RKO (cell line): ENCODE data around the gene GZMM.

Source experiments
- DNase-seq: peaks from one replicate; pipeline ENCODE4 v3.0.0-alpha.2; 2016; ENCODE audit warnings: low spot score

The GZMM gene

DNA sequence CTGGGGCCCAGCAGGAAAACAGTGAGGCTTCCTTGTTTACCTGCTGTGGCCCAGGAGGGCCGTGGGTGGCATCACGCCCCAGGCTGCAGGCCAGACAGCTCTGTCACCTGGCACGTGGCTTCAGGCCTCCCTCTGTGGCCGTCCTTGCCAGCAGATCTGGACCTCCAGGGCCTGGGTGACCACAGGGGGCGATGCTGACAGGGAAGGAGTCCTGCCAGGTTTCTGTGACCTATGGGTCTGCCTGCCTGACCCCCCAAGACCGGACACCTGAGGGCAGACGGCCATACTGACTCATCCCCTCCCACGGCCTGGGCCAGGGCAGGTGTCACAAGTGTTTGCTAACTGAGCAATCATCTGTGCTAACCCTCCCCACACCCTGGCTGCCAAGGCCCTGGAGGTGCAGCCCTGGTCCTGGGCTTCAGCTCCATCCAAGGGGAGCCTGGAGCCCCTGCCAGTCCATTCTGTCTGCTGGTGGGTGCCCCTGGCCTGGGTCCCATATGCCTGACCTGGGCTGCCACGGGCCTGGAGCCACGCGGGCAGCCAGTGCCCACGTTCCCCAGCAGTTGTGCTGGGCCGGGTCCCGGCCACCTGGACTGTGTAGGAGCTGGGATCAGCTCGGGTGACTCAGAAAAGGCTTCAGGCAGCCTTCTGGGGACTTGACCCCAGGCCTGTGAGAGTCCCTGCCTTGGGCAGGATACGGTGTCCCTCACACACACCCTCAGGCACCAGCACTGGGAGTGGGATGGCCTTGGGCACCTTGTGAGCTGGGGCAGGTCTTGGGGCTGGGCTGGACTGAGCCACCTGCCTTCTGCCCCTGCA lies 8.6 kb upstream of the GZMM start:
- DNase-seq, result peak; percentile 21

DNA sequence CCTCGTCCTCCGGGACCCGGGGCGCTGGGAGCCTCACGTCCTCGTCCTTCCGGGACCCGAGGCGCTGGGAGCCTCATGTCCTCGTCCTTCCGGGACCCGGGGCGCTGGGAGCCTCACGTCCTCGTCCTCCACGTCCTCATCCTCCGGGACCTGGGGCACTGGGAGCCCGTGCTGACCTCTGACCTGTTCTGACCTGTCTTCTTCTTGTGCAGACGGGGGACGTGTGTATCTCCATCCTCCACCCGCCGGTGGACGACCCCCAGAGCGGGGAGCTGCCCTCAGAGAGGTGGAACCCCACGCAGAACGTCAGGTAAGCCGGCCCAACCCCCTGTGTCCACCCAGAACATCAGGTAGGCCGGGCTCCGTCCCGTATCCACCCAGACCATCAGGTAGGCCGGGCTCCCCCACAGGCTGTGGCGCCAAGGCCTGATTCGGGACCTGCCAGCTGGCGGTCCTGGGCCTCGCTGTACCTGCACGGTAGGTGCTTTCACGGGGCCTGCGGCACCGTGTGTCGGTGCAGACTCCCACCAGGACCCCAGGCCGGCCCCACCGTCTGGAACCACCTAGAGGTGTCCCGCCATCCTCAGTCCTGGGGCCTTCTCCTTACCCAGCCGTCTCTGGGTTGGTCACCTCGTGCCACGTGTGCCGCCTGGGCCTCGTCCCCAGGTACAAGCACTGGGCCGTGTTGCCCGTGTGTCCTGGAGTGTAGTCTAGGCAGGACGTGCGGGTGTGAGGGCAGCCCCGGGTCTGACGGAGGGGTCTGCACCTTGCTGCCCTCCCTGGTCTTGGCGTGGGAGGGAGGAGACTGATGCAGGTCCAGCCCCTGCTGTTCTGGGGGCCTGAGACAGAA lies 7.6 kb upstream of the GZMM start:
- DNase-seq, result no peak

- no peak for DNase-seq
Measured at GRCh38 chr19:536881-537404, 6.9 kb upstream of the GZMM start.

DNA sequence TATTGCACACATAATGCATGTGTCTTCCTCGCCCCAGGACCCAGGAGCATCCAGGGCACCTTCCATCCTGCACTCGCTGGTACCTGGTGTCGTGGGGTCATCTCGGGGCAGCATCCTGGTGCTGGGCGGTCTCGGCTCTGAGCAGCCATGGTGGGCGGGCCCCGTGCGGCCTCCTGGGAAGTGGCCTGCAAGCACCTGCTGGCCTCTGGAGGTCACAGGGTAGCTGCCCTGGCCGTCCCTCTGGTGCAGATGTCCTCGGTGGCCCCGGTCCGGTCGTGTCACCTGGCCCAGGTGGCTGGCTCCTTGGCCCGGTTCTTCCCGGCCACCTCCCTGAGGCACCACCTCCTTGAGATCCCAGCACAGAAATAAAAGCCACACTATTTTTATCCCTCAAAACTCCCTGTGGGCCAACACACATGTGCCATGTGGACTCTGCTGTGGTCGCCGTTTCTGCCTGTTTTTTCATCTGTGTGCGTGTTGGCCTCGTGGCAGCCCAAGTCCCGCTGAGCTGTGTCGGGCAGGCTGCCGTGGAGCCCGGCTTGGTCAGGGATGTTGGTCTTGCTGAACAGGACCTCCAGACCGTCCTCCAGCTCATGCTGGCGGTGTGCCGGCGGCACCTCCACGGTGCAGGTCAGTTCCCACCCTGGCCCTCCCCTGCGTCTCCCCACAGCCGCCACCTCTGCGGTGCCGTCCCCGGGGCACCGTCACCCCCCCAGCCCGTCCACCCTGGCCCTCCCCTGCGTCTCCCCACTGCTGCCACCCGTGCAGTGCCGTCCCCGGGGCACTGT lies 5.0 kb upstream of the GZMM start:
- DNase-seq, result no peak

GRCh38 chr19:539429-540030 lies 4.3 kb upstream of the GZMM start:
- DNase-seq, result no peak

DNA sequence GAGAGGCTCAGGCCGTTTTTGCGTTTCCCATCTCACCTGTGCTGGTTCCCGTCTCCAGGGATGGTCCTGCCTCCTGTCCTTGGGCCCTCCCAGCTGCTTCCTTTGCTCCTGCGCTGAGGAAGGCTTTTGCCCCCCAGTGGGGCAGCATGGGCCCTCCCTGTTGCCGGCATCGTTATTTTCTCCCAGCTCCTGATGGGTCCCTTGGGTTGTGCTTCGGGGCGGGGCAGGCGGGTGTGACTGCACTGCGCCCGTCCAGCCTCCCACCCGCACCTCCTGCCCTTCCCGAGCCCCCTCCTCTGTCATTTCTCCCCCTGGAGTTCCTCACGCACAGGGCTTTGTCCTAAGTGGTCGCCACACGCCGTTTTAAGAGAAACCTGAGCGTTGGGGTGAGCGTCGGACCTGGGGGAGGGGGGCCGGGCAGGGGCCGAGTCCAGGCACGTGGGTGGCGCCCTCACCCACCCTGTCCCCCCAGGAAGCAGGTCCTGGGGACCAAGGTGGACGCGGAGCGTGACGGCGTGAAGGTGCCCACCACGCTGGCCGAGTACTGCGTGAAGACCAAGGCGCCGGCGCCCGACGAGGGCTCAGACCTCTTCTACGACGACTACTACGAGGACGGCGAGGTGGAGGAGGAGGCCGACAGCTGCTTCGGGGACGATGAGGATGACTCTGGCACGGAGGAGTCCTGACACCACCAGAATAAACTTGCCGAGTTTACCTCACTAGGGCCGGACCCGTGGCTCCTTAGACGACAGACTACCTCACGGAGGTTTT lies 2.8 kb upstream of the GZMM start:
- DNase-seq, result no peak

- DNase-seq, result no peak
Measured at GRCh38 chr19:541699-542098, 2.2 kb upstream of the GZMM start.

DNA sequence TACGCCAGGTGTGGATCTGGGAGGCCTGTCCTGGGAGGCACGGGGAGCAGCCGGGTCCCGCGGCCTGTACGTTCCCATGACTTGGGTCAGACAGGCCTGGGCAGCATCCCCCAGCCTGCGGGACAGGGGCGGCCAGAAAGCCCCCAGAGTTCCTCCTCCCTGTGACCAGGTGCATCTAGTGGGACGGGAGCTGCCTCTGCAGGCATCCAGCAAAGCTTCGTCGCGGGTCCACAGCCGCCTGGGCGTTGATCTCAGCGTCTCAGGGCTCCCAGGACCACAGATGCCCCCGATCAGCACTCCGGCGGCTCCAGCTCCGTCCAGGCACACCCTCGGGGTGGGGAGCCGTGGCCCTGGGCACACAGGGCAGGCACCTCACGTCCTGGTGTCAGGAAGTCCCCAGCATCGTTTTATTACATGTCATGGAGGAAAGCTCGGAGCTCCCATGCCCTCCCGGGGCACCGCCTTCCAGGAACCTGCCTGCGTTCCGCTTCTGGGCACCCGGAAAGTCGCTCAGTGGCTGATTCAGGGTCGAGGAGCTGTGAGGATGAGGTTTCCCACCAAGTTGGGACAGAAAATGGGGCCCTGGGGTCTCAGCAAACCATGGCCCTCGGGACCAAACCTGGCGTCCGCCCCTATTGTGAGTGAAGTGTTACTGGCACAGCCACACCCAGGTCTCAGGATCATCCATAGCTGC lies 1.5 kb upstream of the GZMM start:
- DNase-seq, result no peak

- DNase-seq, result no peak
Measured at GRCh38 chr19:547117-547516, 3.3 kb downstream of the GZMM start.

GRCh38 chr19:547836-548720 lies 4.2 kb downstream of the GZMM start:
- no peak for DNase-seq

DNA sequence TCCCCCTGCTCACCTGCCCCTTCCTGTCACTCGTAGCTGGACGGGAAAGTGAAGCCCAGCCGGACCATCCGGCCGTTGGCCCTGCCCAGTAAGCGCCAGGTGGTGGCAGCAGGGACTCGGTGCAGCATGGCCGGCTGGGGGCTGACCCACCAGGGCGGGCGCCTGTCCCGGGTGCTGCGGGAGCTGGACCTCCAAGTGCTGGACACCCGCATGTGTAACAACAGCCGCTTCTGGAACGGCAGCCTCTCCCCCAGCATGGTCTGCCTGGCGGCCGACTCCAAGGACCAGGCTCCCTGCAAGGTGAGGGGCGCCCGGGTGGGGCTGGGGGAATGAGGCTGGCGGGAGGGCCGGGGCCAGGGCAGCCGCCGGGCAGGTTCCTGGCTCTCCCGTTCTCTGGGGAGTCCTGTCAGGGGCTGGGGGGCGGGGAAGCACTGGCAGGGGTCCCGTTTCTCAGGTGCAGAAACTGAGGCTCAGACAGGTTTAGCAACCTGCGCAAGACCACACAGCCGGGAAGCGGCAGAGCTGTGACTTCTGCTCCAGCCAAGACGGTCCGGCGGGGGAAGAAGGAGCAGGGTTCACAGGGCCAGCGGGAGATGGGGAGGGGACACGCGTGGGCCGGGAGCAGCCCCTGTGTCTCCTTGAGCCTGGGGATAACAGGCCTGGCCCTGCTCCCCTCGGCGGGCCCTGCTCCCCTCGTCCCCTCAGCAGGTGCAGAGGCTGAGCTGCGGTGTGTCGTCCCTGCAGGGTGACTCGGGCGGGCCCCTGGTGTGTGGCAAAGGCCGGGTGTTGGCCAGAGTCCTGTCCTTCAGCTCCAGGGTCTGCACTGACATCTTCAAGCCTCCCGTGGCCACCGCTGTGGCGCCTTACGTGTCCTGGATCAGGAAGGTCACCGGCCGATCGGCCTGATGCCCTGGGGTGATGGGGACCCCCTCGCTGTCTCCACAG lies 5.3 kb downstream of the GZMM start:
- DNase-seq, result no peak

DNA sequence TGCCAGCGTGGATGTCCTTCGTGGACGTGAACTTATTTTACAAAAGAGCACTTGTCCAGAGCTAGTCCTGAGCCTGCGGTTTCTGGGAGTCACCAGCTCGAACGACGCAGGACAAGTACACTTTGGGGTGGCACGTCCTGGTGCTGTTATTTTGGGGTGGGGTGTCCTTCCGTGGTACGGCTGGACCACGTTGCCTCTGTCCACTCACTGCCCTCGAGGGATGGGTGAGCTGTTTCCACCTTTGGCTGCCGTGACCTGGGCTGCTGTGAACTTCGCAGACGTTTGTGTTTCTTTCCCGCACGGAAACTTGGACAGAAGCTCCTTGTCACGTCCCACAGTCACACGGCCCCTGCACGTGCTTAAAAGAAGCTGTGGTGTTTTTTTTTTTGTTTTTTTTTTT lies 11.0 kb downstream of the GZMM start:
- DNase-seq, result no peak

GRCh38 chr19:555474-555808 lies 11.6 kb downstream of the GZMM start:
- no peak for DNase-seq

DNA sequence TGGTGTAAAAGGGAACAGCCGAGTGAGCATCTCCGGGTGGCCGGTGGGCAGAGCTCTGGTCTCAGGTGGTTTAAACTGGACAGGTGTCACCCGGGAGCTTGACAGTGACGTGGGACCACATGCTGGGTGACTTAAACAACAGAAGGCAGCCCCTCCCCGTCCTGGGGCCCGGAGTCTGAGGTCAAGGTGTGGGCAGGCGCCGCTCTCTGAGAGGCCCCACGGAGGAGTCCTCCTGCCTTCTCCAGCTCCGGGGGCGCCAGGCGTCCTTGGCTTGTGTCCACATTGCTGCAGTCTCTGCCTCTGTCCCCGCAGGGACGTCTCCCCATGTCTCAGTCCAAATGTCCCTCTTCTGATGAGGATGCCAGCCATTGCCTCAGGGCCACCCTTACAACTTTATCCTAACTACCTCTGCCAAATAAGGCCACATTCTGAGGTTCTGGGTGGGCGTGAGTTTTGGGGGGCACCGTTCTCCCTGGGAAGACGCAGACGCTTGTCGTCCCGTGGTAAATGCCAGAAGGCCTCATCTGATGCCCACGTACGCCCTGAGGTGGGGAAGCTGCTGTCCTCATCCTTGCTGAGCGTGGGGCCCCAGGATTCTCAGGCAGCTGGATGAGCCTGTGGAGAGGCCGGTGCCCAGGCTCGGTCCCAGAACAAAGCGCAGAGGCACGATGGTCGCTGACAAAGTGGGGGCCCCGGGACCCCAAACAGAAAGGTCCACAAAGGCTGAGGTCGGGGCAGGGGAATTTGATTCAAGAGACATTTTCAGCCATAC lies 12.9 kb downstream of the GZMM start:
- no peak for DNase-seq

DNA sequence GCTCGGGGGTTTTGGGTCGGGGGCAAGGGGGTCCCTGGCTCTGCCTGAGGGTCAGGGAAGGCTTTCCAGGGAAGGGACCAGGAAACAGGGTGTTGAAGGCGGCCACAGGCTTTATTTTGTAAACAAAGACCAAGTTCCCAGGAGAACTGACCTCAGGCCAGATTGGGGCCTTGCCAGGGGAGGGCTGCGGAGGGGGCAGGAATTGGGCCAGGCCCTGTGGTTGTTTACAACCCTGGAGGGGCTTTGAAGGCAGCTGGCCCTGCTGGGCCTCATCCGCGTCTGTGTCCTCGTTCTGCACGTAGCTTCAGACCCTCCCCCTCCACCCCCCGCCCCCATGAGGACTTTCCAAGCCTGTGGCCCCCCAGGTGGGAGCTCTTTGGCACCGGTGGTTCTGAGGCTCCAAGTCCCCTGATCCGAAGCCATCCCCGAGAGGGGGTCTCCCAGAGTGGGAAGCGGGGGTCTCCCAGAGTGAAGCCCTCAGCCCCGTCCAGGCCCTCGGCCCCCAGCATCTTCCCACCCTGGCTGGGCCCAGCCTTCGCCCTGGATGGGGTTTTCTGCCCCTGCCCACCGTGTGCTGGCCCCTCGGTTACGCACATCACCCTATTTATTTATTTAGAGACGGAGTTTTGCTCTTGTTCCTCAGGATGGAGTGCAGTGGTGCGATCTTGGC lies 15.1 kb downstream of the GZMM start:
- DNase-seq, result no peak

GRCh38 chr19:560121-560520 lies 16.3 kb downstream of the GZMM start:
- DNase-seq, result no peak

DNA sequence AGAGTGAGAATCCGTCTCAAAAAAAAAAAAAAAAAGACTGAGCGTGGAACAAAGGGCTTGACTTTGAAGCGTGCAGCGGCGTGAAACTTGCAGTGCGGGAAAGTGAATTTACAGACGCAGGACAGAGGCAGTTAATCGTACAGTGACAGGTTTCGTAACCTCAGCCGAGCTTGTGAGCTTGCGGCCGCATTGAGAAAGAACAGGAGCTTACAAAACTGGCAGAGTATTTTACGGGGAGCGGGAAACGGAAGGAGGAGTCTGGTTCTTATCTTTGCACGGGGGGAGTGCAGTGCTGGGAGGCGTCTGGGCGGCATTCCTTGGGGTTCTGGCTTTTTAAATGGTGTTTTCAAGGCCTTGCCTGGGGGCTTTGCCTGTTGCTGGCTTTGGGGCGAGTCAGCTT lies 22.6 kb downstream of the GZMM start:
- no peak for DNase-seq
